ENCODE data around the gene GP5. TPM values are rescaled to one million over a fixed set of nuclear protein-coding genes. Genes with fewer than 3 reads are reported as not detected.

GP5 gene
- total and polyA plus RNA-seq, 2 donors (not counting 1 experiment from before 2014, with no cell fraction given), result 0.01 to 0.15 TPM

GRCh38 chr3:194389269-194389668 lies 9.8 kb downstream of the GP5 start:
- CTCF ChIA-PET, result no interaction called here
- Histone ChIP-seq H3K4me1 (ENCODE audit: control insufficient read depth in 2 of 2, insufficient read depth in 2 of 2, low read length in 2 of 2) (no peaks in the 10 kb centered on the region), H3K27ac (ENCODE audit: low read length in 2 of 2) (no peak overlapping the region), H4K20me1 (ENCODE audit: control insufficient read depth, insufficient read depth, low read length, poor library complexity, severe bottlenecking) (no peaks in the 10 kb centered on the region), H3K79me2 (ENCODE audit: control insufficient read depth, insufficient read depth, low read length) (no peaks in the 10 kb centered on the region), H3K27me3 (replicated peaks in 1 of 4; ENCODE audit: control extremely low read depth in 1 of 4, control insufficient read depth in 3 of 4, insufficient read depth in 4 of 4, low read length in 3 of 4) (peaks cover 0 to 9% (median 3%) of the 10 kb centered on the region in 4 experiments), H3K4me3 (ENCODE audit: control extremely low read depth in 1 of 5, extremely low read depth in 1 of 5, insufficient read depth in 1 of 5, low read depth in 2 of 5, low read length in 4 of 5) (no peak overlapping the region), H3K4me2 (replicated peaks; ENCODE audit: low read depth, low read length, poor library complexity, severe bottlenecking) (no peak overlapping the region), H3K9ac (ENCODE audit: low read length) (no peak overlapping the region), H3K36me3 (replicated peaks in 1 of 2; ENCODE audit: control extremely low read depth in 1 of 2, control insufficient read depth in 1 of 2, extremely low read depth in 1 of 2, insufficient read depth in 2 of 2, low read length in 1 of 2) (no peaks in the 10 kb centered on the region), H2AFZ (ENCODE audit: insufficient read depth, low read depth, low read length, poor library complexity, severe bottlenecking) (no peak overlapping the region), H3K9me3 (ENCODE audit: control extremely low read depth in 1 of 3, control insufficient read depth in 2 of 3, insufficient read depth in 1 of 3, low read length in 2 of 3) (peaks cover 1 to 5% (median 4%) of the 10 kb centered on the region in 3 donors)
- H3K27ac Mint-ChIP-seq, result no peak overlapping the region
- no peak for DNase-seq
- intact Hi-C loops (cut with micrococcal nuclease), result no loop called here
- ATAC-seq (ENCODE audit: low read depth), result no peak
- 87% methylated on average over 4 of the region's 8 CpGs for WGBS (ENCODE audit: insufficient coverage)
- H3K4me1 Mint-ChIP-seq, result no peaks in the 10 kb centered on the region
- POLR2A ChIA-PET, result no interaction called here
- H3K4me3 Mint-ChIP-seq, result no peak overlapping the region
- peaks cover 6% of the 10 kb centered on the region for H3K9me3 Mint-ChIP-seq (ENCODE audit: insufficient read depth)
- H3K27me3 Mint-ChIP-seq, result peaks cover 10% of the 10 kb centered on the region
- TF ChIP-seq CTCF (IDR thresholded peaks at IDR 0.05), result no peak
- TF ChIP-seq EZH2 (IDR thresholded peaks at IDR 0.05; ENCODE audit: borderline replicate concordance, insufficient read depth, low read depth, low read length, poor library complexity, severe bottlenecking), result no peak

GRCh38 chr3:194387926-194388418 lies 11.1 kb downstream of the GP5 start:
- no peak overlapping the region for H3K27ac ChIP-seq (ENCODE audit: low read length in 2 of 2)
- no peaks in the 10 kb centered on the region for H3K4me1 Mint-ChIP-seq
- H3K27me3 ChIP-seq (replicated peaks in 1 of 4; ENCODE audit: control extremely low read depth in 1 of 4, control insufficient read depth in 3 of 4, insufficient read depth in 4 of 4, low read length in 3 of 4), result peaks cover 0 to 9% (median 4%) of the 10 kb centered on the region in 4 experiments
- peaks cover 1 to 5% (median 4%) of the 10 kb centered on the region in 3 donors for H3K9me3 ChIP-seq (ENCODE audit: control extremely low read depth in 1 of 3, control insufficient read depth in 2 of 3, insufficient read depth in 1 of 3, low read length in 2 of 3)
- CTCF ChIA-PET, result interaction anchor here (1.1 to 1.5 kb wide), 2 partner anchors 10 to 16 kb away, joined by 3 to 4 read pairs; no protein-coding TSS in a partner anchor
- ATAC-seq (ENCODE audit: low read depth) (no peak), DNase-seq (no peak)
- no peak overlapping the region for H3K27ac Mint-ChIP-seq
- no peak for TF ChIP-seq CTCF (IDR thresholded peaks at IDR 0.05)
- no peak for TF ChIP-seq EZH2 (IDR thresholded peaks at IDR 0.05; ENCODE audit: borderline replicate concordance, insufficient read depth, low read depth, low read length, poor library complexity, severe bottlenecking)
- no peak overlapping the region for H3K4me3 ChIP-seq (ENCODE audit: control extremely low read depth in 1 of 5, extremely low read depth in 1 of 5, insufficient read depth in 1 of 5, low read depth in 2 of 5, low read length in 4 of 5)
- no peaks in the 10 kb centered on the region for H4K20me1 ChIP-seq (ENCODE audit: control insufficient read depth, insufficient read depth, low read length, poor library complexity, severe bottlenecking)
- H3K4me1 ChIP-seq (ENCODE audit: control insufficient read depth in 2 of 2, insufficient read depth in 2 of 2, low read length in 2 of 2), result no peaks in the 10 kb centered on the region
- H3K4me3 Mint-ChIP-seq, result no peak overlapping the region
- intact Hi-C loops (cut with micrococcal nuclease), result no loop called here
- H3K36me3 ChIP-seq (replicated peaks in 1 of 2; ENCODE audit: control extremely low read depth in 1 of 2, control insufficient read depth in 1 of 2, extremely low read depth in 1 of 2, insufficient read depth in 2 of 2, low read length in 1 of 2), result no peaks in the 10 kb centered on the region
- no peaks in the 10 kb centered on the region for H3K79me2 ChIP-seq (ENCODE audit: control insufficient read depth, insufficient read depth, low read length)
- H3K9ac ChIP-seq (ENCODE audit: low read length), result no peak overlapping the region
- 91% methylated on average over 2 of the region's 8 CpGs for WGBS (ENCODE audit: insufficient coverage)
- peaks cover 6% of the 10 kb centered on the region for H3K9me3 Mint-ChIP-seq (ENCODE audit: insufficient read depth)
- H2AFZ ChIP-seq (ENCODE audit: insufficient read depth, low read depth, low read length, poor library complexity, severe bottlenecking), result no peak overlapping the region
- POLR2A ChIA-PET, result no interaction called here
- no peak overlapping the region for H3K4me2 ChIP-seq (replicated peaks; ENCODE audit: low read depth, low read length, poor library complexity, severe bottlenecking)
- peaks cover 20% of the 10 kb centered on the region for H3K27me3 Mint-ChIP-seq
